Coronary artery (tissue), 2 donors: Measurements from ENCODE around the gene CSF1R.
A peak's percentile ranks its signal among the peaks of the same experiment; 100 is the strongest.

ENCODE experiments used
- DNase-seq: peaks from one replicate; pipeline ENCODE4 v3.0.0-alpha.2; 2017; ENCODE audit warnings: low spot score
- H3K27ac ChIP-seq, 2 donors: fragments of 200-600 bp; sonication (generic); one replicate each; pipeline ENCODE4 v1.5.1; 2016 to 2019
- H3K4me3 ChIP-seq: fragments of 200-600 bp; sonication (generic); 2 replicates; pipeline ENCODE4 v1.5.1; 2016; ENCODE audit warnings: mild to moderate bottlenecking, moderate library complexity
- CTCF ChIP-seq: fragments of 200-600 bp; sonication (generic); IDR thresholded peaks from one replicate; pipeline ENCODE4 v1.5.1; 2019; ENCODE audit warnings: antibody characterized with exemption

Gene CSF1R

DNA sequence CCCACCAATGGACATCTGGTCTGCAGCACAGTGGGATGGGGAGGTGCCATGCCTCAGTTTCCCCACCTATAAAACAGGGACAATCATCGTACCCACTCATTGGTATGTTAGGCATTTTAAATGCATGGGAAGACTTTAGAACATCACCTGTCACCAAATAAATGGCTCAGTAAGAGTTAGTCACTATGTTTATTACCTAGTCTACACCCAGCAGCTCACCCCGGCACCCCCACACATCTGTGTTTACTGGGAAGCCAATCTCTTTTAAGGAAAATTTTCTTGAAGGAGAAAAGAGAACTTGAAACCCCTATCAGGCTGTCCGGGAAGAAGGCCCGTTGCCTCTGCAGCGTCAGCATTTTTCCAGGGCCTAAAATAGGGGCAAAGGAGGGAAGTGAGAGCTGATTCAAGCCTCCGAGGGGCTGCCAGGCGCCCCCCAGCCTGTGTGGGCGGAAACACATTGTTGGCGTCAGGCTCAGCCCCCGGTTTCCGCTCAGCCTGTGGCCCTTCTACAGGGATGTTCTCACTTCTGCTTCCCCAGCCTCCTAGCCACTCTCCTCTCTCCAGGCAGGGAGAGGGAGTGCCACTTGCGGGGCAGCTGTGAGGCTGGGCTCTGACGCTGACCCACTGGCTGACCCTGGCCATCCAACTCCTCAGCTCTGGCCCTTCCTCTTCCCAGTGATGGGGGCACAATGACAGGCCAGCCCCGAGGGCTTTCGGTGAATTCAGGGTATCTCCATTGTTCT is 4.6 kb downstream of the CSF1R start:
- peak overlapping the region in 1 of 2 donors; percentile 56 for H3K27ac ChIP-seq
- no peak for TF ChIP-seq CTCF
- peak; percentile 79 for DNase-seq

GRCh38 chr5:150080696-150081435 is 5.5 kb downstream of the CSF1R start:
- H3K4me3 ChIP-seq, result no peak overlapping the region
- TF ChIP-seq CTCF, result no peak
- H3K27ac ChIP-seq, result no peak overlapping the region
- DNase-seq, result peak; percentile 64

More for the DNA sequence above, 4.6 kb downstream of the CSF1R start:
- H3K4me3 ChIP-seq, result no peak overlapping the region

DNA sequence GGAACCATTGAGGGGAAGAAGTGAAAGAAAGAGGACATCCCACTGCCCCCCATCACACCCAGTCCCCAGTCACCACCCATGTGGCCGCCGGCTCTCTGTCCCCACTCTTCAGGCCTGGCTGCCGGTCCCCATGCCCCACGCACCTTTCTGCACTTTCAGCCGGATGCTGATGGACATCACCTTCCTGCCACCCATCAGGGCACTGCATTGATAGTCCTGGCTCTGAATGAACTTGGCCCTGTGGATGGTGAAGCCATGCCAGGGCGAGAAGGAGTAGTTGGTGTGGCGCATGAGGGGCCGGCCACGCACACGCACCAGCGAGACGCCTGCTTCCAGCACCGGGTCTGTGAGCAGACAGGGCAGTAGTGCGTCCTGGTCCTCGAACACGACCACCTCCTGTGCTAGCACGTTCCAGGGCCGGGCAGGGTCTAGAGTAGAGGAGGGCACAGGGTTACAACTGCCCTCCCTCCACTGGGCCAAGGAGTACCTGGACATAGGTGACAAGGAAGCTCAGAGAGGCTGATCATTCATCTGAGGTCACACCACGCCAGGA is 6.4 kb downstream of the CSF1R start:
- DNase-seq, result peak; percentile 50
- no peak overlapping the region for H3K4me3 ChIP-seq
- H3K27ac ChIP-seq, result no peak overlapping the region
- no peak for TF ChIP-seq CTCF

- peak; percentile 65 for DNase-seq
- Histone ChIP-seq H3K4me3 (no peak overlapping the region), H3K27ac (no peak overlapping the region)
- no peak for TF ChIP-seq CTCF
Observed at GRCh38 chr5:150078802-150079689, 7.3 kb downstream of the CSF1R start.

DNA sequence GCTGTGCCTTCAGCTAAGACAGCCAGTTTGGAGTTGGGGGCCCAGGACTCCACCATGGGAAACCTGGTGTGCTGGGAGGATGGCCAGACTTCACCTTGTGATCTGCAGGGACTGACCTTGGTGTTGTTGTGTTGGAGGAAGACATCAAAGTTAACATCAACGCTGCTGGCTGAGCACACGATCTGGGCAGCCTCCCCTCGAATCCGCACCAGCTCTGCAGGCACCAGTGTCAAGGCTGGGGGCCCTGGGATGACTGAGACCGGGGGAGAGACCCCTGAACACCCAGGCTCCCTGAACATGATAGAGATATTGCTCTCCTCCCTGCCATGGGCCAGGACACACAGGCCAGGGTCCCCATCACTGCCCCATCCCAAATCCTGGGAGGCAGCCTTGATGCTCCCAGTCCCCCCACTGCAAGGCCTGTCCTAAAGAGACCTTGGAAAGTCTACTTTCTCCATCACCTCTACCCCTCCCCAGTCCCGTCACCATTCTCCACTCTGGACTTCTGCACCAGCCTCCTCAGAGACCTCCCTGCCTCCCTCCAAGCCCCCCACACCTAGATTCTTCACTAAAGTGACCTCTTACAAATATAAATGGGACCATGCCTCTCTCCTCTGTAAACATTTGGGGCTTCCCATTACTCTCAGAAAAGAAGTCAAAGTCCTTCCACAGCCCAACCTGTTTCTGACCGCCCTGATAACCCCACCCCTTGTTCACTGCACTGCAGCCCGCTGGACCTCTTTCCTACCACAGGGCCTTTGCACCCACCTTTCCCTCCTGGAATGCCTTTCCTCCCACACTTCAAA is 8.2 kb downstream of the CSF1R start:
- H3K4me3 ChIP-seq, result no peak overlapping the region
- peak; percentile 36 for DNase-seq
- TF ChIP-seq CTCF, result no peak
- H3K27ac ChIP-seq, result no peak overlapping the region

GRCh38 chr5:150077060-150077459 is 9.3 kb downstream of the CSF1R start:
- DNase-seq, result peak; percentile 43
- TF ChIP-seq CTCF, result no peak
- H3K27ac ChIP-seq, result no peak overlapping the region
- no peak overlapping the region for H3K4me3 ChIP-seq
